Measurements from ENCODE around the gene CSRP1. TPM values are rescaled to one million over a fixed set of nuclear protein-coding genes. Genes with fewer than 3 reads are reported as not detected.

CSRP1 gene
- total and polyA plus RNA-seq, 2 of the 13 experiments (the other 11 are each of a cell fraction or from before 2014, with no cell fraction given) = 17.7 to 68.9 TPM

DNA sequence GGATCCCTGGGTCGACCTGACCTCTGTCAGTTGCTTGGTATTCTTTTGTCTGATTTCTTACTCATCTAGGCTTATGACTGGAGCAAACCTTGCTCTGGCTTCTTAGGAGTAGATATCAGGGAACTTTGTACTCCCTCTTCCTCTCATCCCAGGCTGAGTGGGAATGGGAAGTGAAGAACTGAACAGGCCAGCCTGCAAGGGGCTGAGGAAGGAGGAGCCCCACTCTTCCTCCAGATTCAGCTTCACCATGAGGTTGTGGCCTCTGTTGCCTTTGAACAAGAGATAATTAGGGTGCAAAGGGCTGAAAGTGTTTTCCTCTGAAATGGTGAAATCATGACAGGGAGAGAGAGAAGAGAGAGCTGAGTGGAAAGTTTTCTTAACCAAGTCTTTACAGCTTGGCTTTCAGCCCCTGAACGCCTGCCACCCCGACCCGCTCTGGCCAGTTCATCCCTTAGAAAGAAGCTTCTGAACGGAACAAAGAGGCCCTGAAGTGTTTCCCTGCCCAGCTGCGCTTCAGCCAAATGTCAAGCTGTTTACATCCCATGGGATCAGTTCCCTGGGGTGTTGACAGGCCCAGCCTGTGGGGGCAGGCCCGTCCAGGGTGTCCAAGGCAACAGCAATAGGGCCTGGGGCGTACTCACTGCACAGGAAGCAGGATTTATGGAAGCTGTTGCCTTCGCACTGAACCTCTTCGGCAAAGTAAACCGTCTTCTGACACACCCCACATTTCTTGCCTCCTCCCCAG, 11.2 kb downstream of the CSRP1 start (continued):
- TF ChIP-seq, protein P1, sequence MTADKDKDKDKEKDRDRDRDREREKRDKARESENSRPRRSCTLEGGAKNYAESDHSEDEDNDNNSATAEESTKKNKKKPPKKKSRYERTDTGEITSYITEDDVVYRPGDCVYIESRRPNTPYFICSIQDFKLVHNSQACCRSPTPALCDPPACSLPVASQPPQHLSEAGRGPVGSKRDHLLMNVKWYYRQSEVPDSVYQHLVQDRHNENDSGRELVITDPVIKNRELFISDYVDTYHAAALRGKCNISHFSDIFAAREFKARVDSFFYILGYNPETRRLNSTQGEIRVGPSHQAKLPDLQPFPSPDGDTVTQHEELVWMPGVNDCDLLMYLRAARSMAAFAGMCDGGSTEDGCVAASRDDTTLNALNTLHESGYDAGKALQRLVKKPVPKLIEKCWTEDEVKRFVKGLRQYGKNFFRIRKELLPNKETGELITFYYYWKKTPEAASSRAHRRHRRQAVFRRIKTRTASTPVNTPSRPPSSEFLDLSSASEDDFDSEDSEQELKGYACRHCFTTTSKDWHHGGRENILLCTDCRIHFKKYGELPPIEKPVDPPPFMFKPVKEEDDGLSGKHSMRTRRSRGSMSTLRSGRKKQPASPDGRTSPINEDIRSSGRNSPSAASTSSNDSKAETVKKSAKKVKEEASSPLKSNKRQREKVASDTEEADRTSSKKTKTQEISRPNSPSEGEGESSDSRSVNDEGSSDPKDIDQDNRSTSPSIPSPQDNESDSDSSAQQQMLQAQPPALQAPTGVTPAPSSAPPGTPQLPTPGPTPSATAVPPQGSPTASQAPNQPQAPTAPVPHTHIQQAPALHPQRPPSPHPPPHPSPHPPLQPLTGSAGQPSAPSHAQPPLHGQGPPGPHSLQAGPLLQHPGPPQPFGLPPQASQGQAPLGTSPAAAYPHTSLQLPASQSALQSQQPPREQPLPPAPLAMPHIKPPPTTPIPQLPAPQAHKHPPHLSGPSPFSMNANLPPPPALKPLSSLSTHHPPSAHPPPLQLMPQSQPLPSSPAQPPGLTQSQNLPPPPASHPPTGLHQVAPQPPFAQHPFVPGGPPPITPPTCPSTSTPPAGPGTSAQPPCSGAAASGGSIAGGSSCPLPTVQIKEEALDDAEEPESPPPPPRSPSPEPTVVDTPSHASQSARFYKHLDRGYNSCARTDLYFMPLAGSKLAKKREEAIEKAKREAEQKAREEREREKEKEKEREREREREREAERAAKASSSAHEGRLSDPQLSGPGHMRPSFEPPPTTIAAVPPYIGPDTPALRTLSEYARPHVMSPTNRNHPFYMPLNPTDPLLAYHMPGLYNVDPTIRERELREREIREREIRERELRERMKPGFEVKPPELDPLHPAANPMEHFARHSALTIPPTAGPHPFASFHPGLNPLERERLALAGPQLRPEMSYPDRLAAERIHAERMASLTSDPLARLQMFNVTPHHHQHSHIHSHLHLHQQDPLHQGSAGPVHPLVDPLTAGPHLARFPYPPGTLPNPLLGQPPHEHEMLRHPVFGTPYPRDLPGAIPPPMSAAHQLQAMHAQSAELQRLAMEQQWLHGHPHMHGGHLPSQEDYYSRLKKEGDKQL (CRISPR knock-in tag; IDR thresholded peaks at IDR 0.05; ENCODE audit: low read depth) = no peak
- TF ChIP-seq, protein P2, sequence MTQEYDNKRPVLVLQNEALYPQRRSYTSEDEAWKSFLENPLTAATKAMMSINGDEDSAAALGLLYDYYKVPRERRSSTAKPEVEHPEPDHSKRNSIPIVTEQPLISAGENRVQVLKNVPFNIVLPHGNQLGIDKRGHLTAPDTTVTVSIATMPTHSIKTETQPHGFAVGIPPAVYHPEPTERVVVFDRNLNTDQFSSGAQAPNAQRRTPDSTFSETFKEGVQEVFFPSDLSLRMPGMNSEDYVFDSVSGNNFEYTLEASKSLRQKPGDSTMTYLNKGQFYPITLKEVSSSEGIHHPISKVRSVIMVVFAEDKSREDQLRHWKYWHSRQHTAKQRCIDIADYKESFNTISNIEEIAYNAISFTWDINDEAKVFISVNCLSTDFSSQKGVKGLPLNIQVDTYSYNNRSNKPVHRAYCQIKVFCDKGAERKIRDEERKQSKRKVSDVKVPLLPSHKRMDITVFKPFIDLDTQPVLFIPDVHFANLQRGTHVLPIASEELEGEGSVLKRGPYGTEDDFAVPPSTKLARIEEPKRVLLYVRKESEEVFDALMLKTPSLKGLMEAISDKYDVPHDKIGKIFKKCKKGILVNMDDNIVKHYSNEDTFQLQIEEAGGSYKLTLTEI (CRISPR knock-in tag; conservative IDR thresholded peaks at IDR 0.05) = no peak
- TF ChIP-seq, protein P3, sequence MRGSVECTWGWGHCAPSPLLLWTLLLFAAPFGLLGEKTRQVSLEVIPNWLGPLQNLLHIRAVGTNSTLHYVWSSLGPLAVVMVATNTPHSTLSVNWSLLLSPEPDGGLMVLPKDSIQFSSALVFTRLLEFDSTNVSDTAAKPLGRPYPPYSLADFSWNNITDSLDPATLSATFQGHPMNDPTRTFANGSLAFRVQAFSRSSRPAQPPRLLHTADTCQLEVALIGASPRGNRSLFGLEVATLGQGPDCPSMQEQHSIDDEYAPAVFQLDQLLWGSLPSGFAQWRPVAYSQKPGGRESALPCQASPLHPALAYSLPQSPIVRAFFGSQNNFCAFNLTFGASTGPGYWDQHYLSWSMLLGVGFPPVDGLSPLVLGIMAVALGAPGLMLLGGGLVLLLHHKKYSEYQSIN (CRISPR knock-in tag; IDR thresholded peaks at IDR 0.05; ENCODE audit: borderline replicate concordance) = no peak
- 0 out of 2 replicates have a peak, but pooled peaks have one; percentile 15 for TF ChIP-seq CEBPG (CRISPR knock-in tag; IDR thresholded peaks at IDR 0.05)
- TF ChIP-seq ARNT2 (CRISPR knock-in tag; IDR thresholded peaks at IDR 0.05; ENCODE audit: low read depth) = no peak
